Gastroesophageal sphincter (tissue), 3 donors: ENCODE data around the gene CENPV.

Source experiments
- EP300 ChIP-seq: sonication (generic); formaldehyde crosslinking; IDR thresholded peaks from one replicate; pipeline ENCODE4 v1.6.1; 2017; ENCODE audit warnings: antibody characterized with exemption, mild to moderate bottlenecking
- POLR2AphosphoS5 ChIP-seq: sonication (generic); formaldehyde crosslinking; IDR thresholded peaks from one replicate; pipeline ENCODE4 v1.6.1; 2017; ENCODE audit warnings: antibody characterized with exemption
- TF ChIP-seq, protein P1 (sequence below), 4 experiments: fragments of 200-600 bp in 2 of 4; fragments of 450-650 bp in 2 of 4; sonication (generic) in 1 of 4; IDR thresholded peaks; one replicate each; pipeline ENCODE4 v1.5.1; 2017 to 2019; ENCODE audit warnings: antibody characterized with exemption in 4 of 4, mild to moderate bottlenecking in 2 of 4, moderate library complexity in 2 of 4

- no peak for TF ChIP-seq POLR2AphosphoS5
- TF ChIP-seq, protein P1, sequence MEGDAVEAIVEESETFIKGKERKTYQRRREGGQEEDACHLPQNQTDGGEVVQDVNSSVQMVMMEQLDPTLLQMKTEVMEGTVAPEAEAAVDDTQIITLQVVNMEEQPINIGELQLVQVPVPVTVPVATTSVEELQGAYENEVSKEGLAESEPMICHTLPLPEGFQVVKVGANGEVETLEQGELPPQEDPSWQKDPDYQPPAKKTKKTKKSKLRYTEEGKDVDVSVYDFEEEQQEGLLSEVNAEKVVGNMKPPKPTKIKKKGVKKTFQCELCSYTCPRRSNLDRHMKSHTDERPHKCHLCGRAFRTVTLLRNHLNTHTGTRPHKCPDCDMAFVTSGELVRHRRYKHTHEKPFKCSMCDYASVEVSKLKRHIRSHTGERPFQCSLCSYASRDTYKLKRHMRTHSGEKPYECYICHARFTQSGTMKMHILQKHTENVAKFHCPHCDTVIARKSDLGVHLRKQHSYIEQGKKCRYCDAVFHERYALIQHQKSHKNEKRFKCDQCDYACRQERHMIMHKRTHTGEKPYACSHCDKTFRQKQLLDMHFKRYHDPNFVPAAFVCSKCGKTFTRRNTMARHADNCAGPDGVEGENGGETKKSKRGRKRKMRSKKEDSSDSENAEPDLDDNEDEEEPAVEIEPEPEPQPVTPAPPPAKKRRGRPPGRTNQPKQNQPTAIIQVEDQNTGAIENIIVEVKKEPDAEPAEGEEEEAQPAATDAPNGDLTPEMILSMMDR (IDR thresholded peaks at IDR 0.05) = no peak
- TF ChIP-seq EP300 = no peak
These were observed 13.9 kb downstream of the CENPV start for GRCh38 chr17:16339402-16339801.
